H1 (cell line): ENCODE measurements around the gene OST4. TPM values are rescaled to one million over a fixed set of nuclear protein-coding genes. Genes with fewer than 3 reads are reported as not detected.

ENCODE experiments used
- CTCF ChIA-PET: fragments of 300-600 bp; sonication (Branson Sonifier 250); formaldehyde crosslinking; loops from one replicate; lab custom pipeline; 2021; ENCODE audit not compliant: partially characterized antibody; lab: Charles Lee
- POLR2A ChIA-PET: fragments of 300-600 bp; sonication (Branson Sonifier 250); formaldehyde crosslinking; loops from one replicate; lab custom pipeline; 2021; ENCODE audit warnings: inconsistent platforms; ENCODE audit not compliant: partially characterized antibody; lab: Charles Lee
- DNase-seq, 2 experiments: peaks; one replicate each; pipeline versions ENCODE4 v3.0.0 to v3.0.0-alpha.2; 2010 to 2022; ENCODE audit warnings: low spot score in 2 of 2, low read depth in 1 of 2, mixed read lengths in 1 of 2
- FAIRE-seq: peaks from 2 replicates; lab custom pipeline; 2011; peaks lifted over from hg19 to GRCh38; lab: Jason Lieb, UNC
- H2AFZ ChIP-seq: 2 replicates; pipeline ENCODE4 v1.8.1; 2012; ENCODE audit warnings: low read length, inconsistent platforms
- H2AK5ac ChIP-seq: 2 replicates; pipeline ENCODE4 v1.6.1; 2013; ENCODE audit warnings: low read depth, low read length
- H2BK120ac ChIP-seq: replicated peaks from 2 replicates; pipeline ENCODE3; 2013; ENCODE audit warnings: low read depth, low read length, inconsistent platforms
- H2BK12ac ChIP-seq: 2 replicates; pipeline ENCODE4 v1.6.1; 2013; ENCODE audit warnings: low read depth, low read length
- H2BK15ac ChIP-seq: 2 replicates; pipeline ENCODE4 v1.6.1; 2013; ENCODE audit warnings: low read length
- H2BK20ac ChIP-seq: 2 replicates; pipeline ENCODE4 v1.6.1; 2013; ENCODE audit warnings: low read length
- H2BK5ac ChIP-seq: 2 replicates; pipeline ENCODE4 v1.6.1; 2013; ENCODE audit warnings: low read depth, low read length
- H3K14ac ChIP-seq: 2 replicates; pipeline ENCODE4 v1.6.1; 2013; ENCODE audit warnings: inconsistent platforms; ENCODE audit not compliant: insufficient read length
- H3K18ac ChIP-seq: 2 replicates; pipeline ENCODE4 v1.6.1; 2013; ENCODE audit warnings: low read length; ENCODE audit errors: extremely low read depth
- H3K23ac ChIP-seq: 2 replicates; pipeline ENCODE4 v1.6.1; 2013; ENCODE audit warnings: inconsistent platforms; ENCODE audit not compliant: insufficient read length
- H3K23me2 ChIP-seq: 2 replicates; pipeline ENCODE4 v1.6.1; 2013; ENCODE audit warnings: low read depth, low read length
- H3K27ac ChIP-seq: 2 replicates; pipeline ENCODE4 v1.6.1; 2011; ENCODE audit warnings: low read depth, low read length, inconsistent platforms
- H3K27me3 ChIP-seq, 4 experiments: replicated peaks in 1 of 4; 1 replicate in 1 of 4; 2 replicates in 3 of 4; pipeline versions ENCODE4 v1.6.1 to v1.8.1; 2011 to 2013; ENCODE audit warnings: low read length in 3 of 4, mild to moderate bottlenecking in 3 of 4, inconsistent platforms in 2 of 4, mixed read lengths in 2 of 4, moderate library complexity in 1 of 4; ENCODE audit not compliant: control insufficient read depth in 3 of 4, insufficient read depth in 3 of 4; ENCODE audit errors: extremely low read depth in 1 of 4
- H3K36me3 ChIP-seq, 4 experiments: 2 replicates each; pipeline versions ENCODE4 v1.6.1 to v1.8.1; 2011 to 2013; ENCODE audit warnings: mild to moderate bottlenecking in 4 of 4, low read length in 3 of 4, moderate library complexity in 2 of 4, control low read depth in 1 of 4, inconsistent platforms in 1 of 4; ENCODE audit not compliant: insufficient read depth in 4 of 4, control insufficient read depth in 2 of 4
- H3K4ac ChIP-seq: replicated peaks from 2 replicates; pipeline ENCODE3; 2013; ENCODE audit warnings: low read length, low read depth, mixed read lengths, inconsistent platforms; ENCODE audit not compliant: insufficient read length
- H3K4me1 ChIP-seq, 4 experiments: replicated peaks in 1 of 4; 1 replicate in 1 of 4; 2 replicates in 3 of 4; pipeline versions ENCODE4 v1.6.1 to v1.8.1; 2011 to 2013; ENCODE audit warnings: low read length in 3 of 4, inconsistent platforms in 2 of 4, mixed read lengths in 1 of 4; ENCODE audit not compliant: insufficient read depth in 4 of 4, control insufficient read depth in 3 of 4
- H3K4me2 ChIP-seq, 2 experiments: 2 replicates each; pipeline versions ENCODE4 v1.6.1 to v1.8.1; 2011 to 2013; ENCODE audit warnings: low read depth in 2 of 2, low read length in 2 of 2, control low read depth in 1 of 2, inconsistent platforms in 1 of 2, mild to moderate bottlenecking in 1 of 2; ENCODE audit not compliant: insufficient read depth in 1 of 2
- H3K4me3 ChIP-seq, 4 experiments: fragments of 200-600, 300-600 bp in 1 of 4; sonication (generic), shearing (Covaris generic), sonication (Bioruptor Twin) in 1 of 4; 2 replicates each; pipeline versions ENCODE4 v1.5.1 to v1.8.1; 2011 to 2016; ENCODE audit warnings: low read length in 4 of 4, low read depth in 3 of 4, control low read depth in 2 of 4, inconsistent platforms in 2 of 4, mild to moderate bottlenecking in 2 of 4, mixed read lengths in 1 of 4, moderate library complexity in 1 of 4; ENCODE audit not compliant: insufficient read depth in 2 of 4; ENCODE audit errors: extremely low read depth in 1 of 4
- H3K56ac ChIP-seq: replicated peaks from 2 replicates; pipeline ENCODE3; 2013; ENCODE audit warnings: low read depth, mild to moderate bottlenecking, mixed read lengths, low read length, inconsistent platforms; ENCODE audit not compliant: insufficient read length
- H3K79me1 ChIP-seq: 2 replicates; pipeline ENCODE4 v1.6.1; 2013; ENCODE audit warnings: low read depth, low read length, control low read depth
- H3K79me2 ChIP-seq, 2 experiments: 2 replicates each; pipeline versions ENCODE4 v1.6.1 to v1.8.1; 2012 to 2013; ENCODE audit warnings: low read length in 2 of 2, mild to moderate bottlenecking in 2 of 2, inconsistent platforms in 1 of 2; ENCODE audit not compliant: insufficient read depth in 2 of 2, control insufficient read depth in 1 of 2
- H3K9ac ChIP-seq, 4 experiments: replicated peaks in 1 of 4; 1 replicate in 1 of 4; 2 replicates in 3 of 4; pipeline versions ENCODE4 v1.6.1 to v1.8.1; 2011 to 2013; ENCODE audit warnings: low read depth in 3 of 4, low read length in 3 of 4, control low read depth in 2 of 4, mild to moderate bottlenecking in 2 of 4, moderate library complexity in 2 of 4, inconsistent platforms in 1 of 4; ENCODE audit errors: extremely low read depth in 1 of 4
- H3K9me3 ChIP-seq, 2 experiments: 2 replicates each; pipeline versions ENCODE4 v1.6.1 to v1.8.1; 2012 to 2013; ENCODE audit warnings: mild to moderate bottlenecking in 2 of 2, moderate library complexity in 2 of 2, control low read depth in 1 of 2, inconsistent platforms in 1 of 2, low read depth in 1 of 2, low read length in 1 of 2, mixed read lengths in 1 of 2; ENCODE audit not compliant: insufficient read depth in 2 of 2
- H4K20me1 ChIP-seq, 2 experiments: replicated peaks in 1 of 2; 2 replicates each; pipeline versions ENCODE3 to v1.8.1; 2011 to 2013; ENCODE audit warnings: inconsistent platforms in 2 of 2, low read length in 2 of 2, mild to moderate bottlenecking in 1 of 2; ENCODE audit not compliant: insufficient read depth in 2 of 2, control insufficient read depth in 1 of 2
- H4K5ac ChIP-seq: 2 replicates; pipeline ENCODE4 v1.6.1; 2013; ENCODE audit warnings: low read length, low read depth, mixed read lengths, inconsistent platforms; ENCODE audit not compliant: insufficient read length
- H4K8ac ChIP-seq: 2 replicates; pipeline ENCODE4 v1.8.0; 2013; ENCODE audit warnings: mild to moderate bottlenecking, moderate library complexity, low read length, inconsistent platforms; ENCODE audit not compliant: insufficient read depth; ENCODE audit errors: extremely low read depth
- H4K91ac ChIP-seq: replicated peaks from 2 replicates; pipeline ENCODE3; 2013; ENCODE audit warnings: low read length, mixed read lengths, inconsistent platforms; ENCODE audit not compliant: insufficient read length
- CBX8 ChIP-seq: fragments of 300-800, 300-1000 bp; sonication (generic); IDR thresholded peaks from 2 replicates; pipeline ENCODE4 v1.7.1; 2016; ENCODE audit warnings: low read depth, low read length, borderline replicate concordance
- CEBPB ChIP-seq: IDR thresholded peaks from 2 replicates; pipeline ENCODE4 v1.6.1; 2012; ENCODE audit warnings: low read depth, low read length
- CTBP2 ChIP-seq: IDR thresholded peaks from 2 replicates; pipeline ENCODE4 v1.7.0; 2011; ENCODE audit warnings: borderline replicate concordance, mild to moderate bottlenecking, moderate library complexity, mixed read lengths, low read length; ENCODE audit not compliant: insufficient read depth, insufficient read length
- EP300 ChIP-seq, 2 experiments: IDR thresholded peaks; 1 replicate in 1 of 2; 2 replicates in 1 of 2; pipeline ENCODE4 v1.6.1; 2011 to 2012; ENCODE audit warnings: low read depth in 2 of 2, low read length in 2 of 2, mild to moderate bottlenecking in 2 of 2, borderline replicate concordance in 1 of 2, inconsistent platforms in 1 of 2, moderate library complexity in 1 of 2
- HDAC6 ChIP-seq: IDR thresholded peaks from one replicate; pipeline ENCODE4 v1.7.1; 2012; ENCODE audit warnings: low read depth, mild to moderate bottlenecking, inconsistent platforms, low read length, moderate library complexity
- JUND ChIP-seq: IDR thresholded peaks from 2 replicates; pipeline ENCODE4 v1.6.1; 2011; ENCODE audit warnings: mild to moderate bottlenecking, improper control_type of control experiment, low read length
- KDM1A ChIP-seq: fragments of 200-600, 300-600 bp; sonication (generic); IDR thresholded peaks from 2 replicates; pipeline ENCODE4 v1.7.1; 2016; ENCODE audit warnings: mild to moderate bottlenecking, low read length, borderline replicate concordance
- RAD21 ChIP-seq, 2 experiments: IDR thresholded peaks in 1 of 2; conservative IDR thresholded peaks in 1 of 2; 2 replicates each; pipeline ENCODE4 v1.6.1; 2011; ENCODE audit warnings: low read depth in 2 of 2, low read length in 2 of 2, improper control_type of control experiment in 1 of 2, inconsistent platforms in 1 of 2, mild to moderate bottlenecking in 1 of 2, moderate library complexity in 1 of 2
- SIX5 ChIP-seq: IDR thresholded peaks from 2 replicates; pipeline ENCODE4 v1.6.1; 2011; ENCODE audit warnings: mild to moderate bottlenecking, low read depth, low read length
- SP2 ChIP-seq: IDR thresholded peaks from 2 replicates; pipeline ENCODE4 v1.6.1; 2012; ENCODE audit warnings: mild to moderate bottlenecking, low read length, inconsistent platforms
- WGBS, 2 experiments: shearing (Covaris generic) in 1 of 2; methylation state at CpG; one replicate each; pipeline versions ENCODE4 v1.1.6 to v1.1.7; 2013 to 2015; ENCODE audit warnings: low lambda C conversion rate in 2 of 2, mixed read lengths in 2 of 2, inconsistent platforms in 1 of 2, low coverage in 1 of 2, missing lambda C conversion rate in 1 of 2; ENCODE audit not compliant: insufficient replicate concordance in 2 of 2, insufficient coverage in 1 of 2, insufficient read length in 1 of 2; ENCODE audit errors: extremely low coverage in 1 of 2, missing lambda C conversion rate in 1 of 2; 5-methylcytosine and 5-hydroxymethylcytosine counted together
- polyA plus RNA-seq, 7 experiments: library from polyadenylated mRNA; depleted of rRNA in 3 of 7; stranded (reverse) in 5 of 7; unstranded in 2 of 7; fragments of >200 nt in 5 of 7; fragments of 200-250 nt in 2 of 7; gene quantifications; 1 replicate in 5 of 7; 2 replicates in 1 of 7; 4 replicates in 1 of 7; pipeline versions ENCODE4 v1.2.1 to v1.2.3, GENCODE V29; 2011 to 2013; ENCODE audit warnings: missing spikeins in 2 of 7, mixed read lengths in 2 of 7
- total RNA-seq: library from RNA; stranded (reverse); fragmentation: NEBNext Ultra II Directional; extraction: Animal tissue kit (Norgen Biotek cat#: 25700); gene quantifications from 2 replicates; pipeline ENCODE4 v1.2.1, GENCODE V29; 2021
- TF ChIP-seq, protein P1 (sequence below), 3 experiments: IDR thresholded peaks; 1 replicate in 2 of 3; 2 replicates in 1 of 3; pipeline versions ENCODE4 v1.5.1 to v1.6.1; 2011; ENCODE audit warnings: low read length in 3 of 3, mild to moderate bottlenecking in 3 of 3, inconsistent platforms in 2 of 3, low read depth in 1 of 3, moderate library complexity in 1 of 3; ENCODE audit not compliant: insufficient read depth in 1 of 3; ENCODE audit errors: control extremely low read depth in 1 of 3

The OST4 gene
- total and polyA plus RNA-seq, 2 of the 8 experiments (the other 6 are each of a cell fraction or from before 2014, with no cell fraction given), result 225 to 865 TPM

DNA sequence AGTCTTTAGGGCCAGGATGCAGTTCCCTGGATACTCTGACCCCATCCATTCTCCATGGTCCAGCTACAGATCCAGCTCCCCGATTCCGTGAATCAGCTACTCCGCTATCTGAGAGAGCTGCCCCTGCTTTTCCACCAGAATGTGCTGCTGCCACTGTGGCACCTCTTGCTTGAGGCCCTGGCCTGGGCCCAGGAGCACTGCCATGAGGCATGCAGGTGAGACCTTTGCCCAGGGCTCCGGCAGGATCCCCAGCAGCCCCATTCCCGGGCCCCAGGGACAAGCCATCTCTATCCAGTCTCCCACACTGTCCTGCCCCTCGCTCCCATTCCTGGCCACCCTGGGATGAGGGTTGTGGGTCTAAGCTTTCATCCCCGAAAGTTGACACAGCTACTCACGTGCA, 31.2 kb downstream of the OST4 start:
- Histone ChIP-seq H3K79me1 (no peaks in the 10 kb centered on the region), H3K27ac (no peak overlapping the region), H4K5ac (no peak overlapping the region), H3K4me2 (no peak overlapping the region), H3K27me3 (no peaks in the 10 kb centered on the region), H2BK120ac (no peak overlapping the region), H2BK5ac (no peak overlapping the region), H3K56ac (no peak overlapping the region), H2BK15ac (no peak overlapping the region), H2AK5ac (no peak overlapping the region), H3K23me2 (no peaks in the 10 kb centered on the region), H3K9me3 (no peaks in the 10 kb centered on the region), H3K4ac (no peak overlapping the region), H4K20me1 (peaks cover 2 to 6% of the 10 kb centered on the region in 2 experiments), H2BK20ac (no peak overlapping the region), H3K36me3 (peaks cover 21 to 51% (median 40%) of the 10 kb centered on the region in 4 experiments; a peak in 7 of 8 replicates), H3K23ac (no peak overlapping the region), H3K79me2 (no peaks in the 10 kb centered on the region), H3K14ac (no peak overlapping the region), H3K18ac (no peak overlapping the region), H4K91ac (no peak overlapping the region), H3K4me3 (no peak overlapping the region), H4K8ac (no peak overlapping the region), H3K4me1 (no peaks in the 10 kb centered on the region), H2BK12ac (no peak overlapping the region), H3K9ac (no peak overlapping the region), H2AFZ (no peak overlapping the region)
- CTCF ChIA-PET, result interaction anchor here (1.2 to 7.3 kb wide), 4 partner anchors 9 to 194 kb away, joined by 3 to 41 read pairs (median 3); no protein-coding TSS in a partner anchor
- DNase-seq, result no peak
- POLR2A ChIA-PET, result interaction anchor here (1.0 to 6.0 kb wide), 5 partner anchors 9 to 28 kb away, joined by 3 to 42 read pairs (median 4); partner anchors contain the start of gene AGBL5
- 97% methylated on average over 8 of the region's 8 CpGs; no CpG with 5 or more reads in 1 of the 2 experiments for WGBS, 2 experiments
- no peak for FAIRE-seq
- TF ChIP-seq, protein P1, sequence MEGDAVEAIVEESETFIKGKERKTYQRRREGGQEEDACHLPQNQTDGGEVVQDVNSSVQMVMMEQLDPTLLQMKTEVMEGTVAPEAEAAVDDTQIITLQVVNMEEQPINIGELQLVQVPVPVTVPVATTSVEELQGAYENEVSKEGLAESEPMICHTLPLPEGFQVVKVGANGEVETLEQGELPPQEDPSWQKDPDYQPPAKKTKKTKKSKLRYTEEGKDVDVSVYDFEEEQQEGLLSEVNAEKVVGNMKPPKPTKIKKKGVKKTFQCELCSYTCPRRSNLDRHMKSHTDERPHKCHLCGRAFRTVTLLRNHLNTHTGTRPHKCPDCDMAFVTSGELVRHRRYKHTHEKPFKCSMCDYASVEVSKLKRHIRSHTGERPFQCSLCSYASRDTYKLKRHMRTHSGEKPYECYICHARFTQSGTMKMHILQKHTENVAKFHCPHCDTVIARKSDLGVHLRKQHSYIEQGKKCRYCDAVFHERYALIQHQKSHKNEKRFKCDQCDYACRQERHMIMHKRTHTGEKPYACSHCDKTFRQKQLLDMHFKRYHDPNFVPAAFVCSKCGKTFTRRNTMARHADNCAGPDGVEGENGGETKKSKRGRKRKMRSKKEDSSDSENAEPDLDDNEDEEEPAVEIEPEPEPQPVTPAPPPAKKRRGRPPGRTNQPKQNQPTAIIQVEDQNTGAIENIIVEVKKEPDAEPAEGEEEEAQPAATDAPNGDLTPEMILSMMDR (IDR thresholded peaks at IDR 0.05; ENCODE audit: control extremely low read depth in 1 of 3, insufficient read depth in 1 of 3, low read depth in 1 of 3, low read length in 3 of 3), result no peak
- TF ChIP-seq JUND, result no peak
- TF ChIP-seq EP300 (IDR thresholded peaks at IDR 0.05; ENCODE audit: borderline replicate concordance in 1 of 2, low read depth in 2 of 2, low read length in 2 of 2), result no peak
- TF ChIP-seq RAD21 (IDR thresholded peaks at IDR 0.05 in 1 of 2, conservative IDR thresholded peaks at IDR 0.05 in 1 of 2; ENCODE audit: low read depth in 2 of 2, low read length in 2 of 2), result no peak
- no peak for TF ChIP-seq SP2
- no peak for TF ChIP-seq SIX5
- no peak for TF ChIP-seq CEBPB
- no peak for TF ChIP-seq CBX8
- TF ChIP-seq CTBP2, result no peak
- no peak for TF ChIP-seq HDAC6
- no peak for TF ChIP-seq KDM1A
